Astrocyte (in vitro differentiated cells and primary cell): ENCODE measurements around the gene MAGI1. TPM values are rescaled to one million over a fixed set of nuclear protein-coding genes. Genes with fewer than 3 reads are reported as not detected.

Experiments used
- DNase-seq: peaks from one replicate; pipeline ENCODE4 v3.0.0-alpha.2; 2010; ENCODE audit warnings: low read depth
- FAIRE-seq: peaks from 2 replicates; lab custom pipeline; 2011; peaks lifted over from hg19 to GRCh38; lab: Jason Lieb, UNC
- H2AFZ ChIP-seq: 2 replicates; pipeline ENCODE4 v1.6.0; 2012; ENCODE audit warnings: low read depth, low read length, inconsistent platforms
- H3K27ac ChIP-seq: 2 replicates; pipeline ENCODE4 v1.5.1; 2011; ENCODE audit warnings: low read depth, low read length, inconsistent platforms
- H3K27me3 ChIP-seq: 2 replicates; pipeline ENCODE4 v1.6.0; 2011; ENCODE audit warnings: low read length, inconsistent platforms; ENCODE audit not compliant: insufficient read depth
- H3K36me3 ChIP-seq: 2 replicates; pipeline ENCODE4 v1.5.1; 2011; ENCODE audit warnings: low read length, inconsistent platforms; ENCODE audit not compliant: insufficient read depth
- H3K4me1 ChIP-seq: 2 replicates; pipeline ENCODE4 v1.5.1; 2011; ENCODE audit warnings: low read length, inconsistent platforms; ENCODE audit not compliant: insufficient read depth
- H3K4me2 ChIP-seq: 2 replicates; pipeline ENCODE4 v1.6.0; 2012; ENCODE audit warnings: low read length, inconsistent platforms
- H3K4me3 ChIP-seq: 2 replicates; pipeline ENCODE4 v1.5.1; 2011; ENCODE audit warnings: low read depth, mild to moderate bottlenecking, low read length, inconsistent platforms; ENCODE audit not compliant: insufficient read depth
- H3K79me2 ChIP-seq: 2 replicates; pipeline ENCODE4 v1.6.0; 2012; ENCODE audit warnings: mild to moderate bottlenecking, low read length, inconsistent platforms; ENCODE audit not compliant: insufficient read depth
- H3K9ac ChIP-seq: 2 replicates; pipeline ENCODE4 v1.6.0; 2012; ENCODE audit warnings: mild to moderate bottlenecking, low read length, inconsistent platforms
- H3K9me3 ChIP-seq: 2 replicates; pipeline ENCODE4 v1.5.1; 2012; ENCODE audit warnings: low read depth, mild to moderate bottlenecking, low read length, inconsistent platforms; ENCODE audit not compliant: insufficient read depth
- H4K20me1 ChIP-seq: 2 replicates; pipeline ENCODE4 v1.6.0; 2012; ENCODE audit warnings: low read length, inconsistent platforms; ENCODE audit not compliant: insufficient read depth
- H3K27ac Mint-ChIP-seq: one replicate; pipeline ENCODE4 v1.8.0; 2021; ENCODE audit warnings: mild to moderate bottlenecking, mixed read lengths; ENCODE audit not compliant: unreplicated experiment
- H3K27me3 Mint-ChIP-seq: one replicate; pipeline ENCODE4 v1.8.0; 2021; ENCODE audit warnings: low read depth, mixed read lengths; ENCODE audit not compliant: unreplicated experiment
- H3K36me3 Mint-ChIP-seq: one replicate; pipeline ENCODE4 v1.8.0; 2021; ENCODE audit warnings: low read depth, mixed read lengths; ENCODE audit not compliant: unreplicated experiment
- H3K4me1 Mint-ChIP-seq: one replicate; pipeline ENCODE4 v1.8.0; 2021; ENCODE audit warnings: low read depth, mixed read lengths; ENCODE audit not compliant: unreplicated experiment
- H3K4me3 Mint-ChIP-seq: one replicate; pipeline ENCODE4 v1.8.0; 2021; ENCODE audit warnings: mild to moderate bottlenecking, moderate library complexity, mixed read lengths; ENCODE audit not compliant: unreplicated experiment
- H3K9me3 Mint-ChIP-seq: one replicate; pipeline ENCODE4 v1.8.0; 2021; ENCODE audit warnings: mild to moderate bottlenecking, mixed read lengths; ENCODE audit not compliant: unreplicated experiment
- CTCF ChIP-seq: IDR thresholded peaks from 2 replicates; pipeline ENCODE4 v1.5.1; 2011; ENCODE audit warnings: low read depth, mild to moderate bottlenecking, inconsistent platforms, low read length, moderate library complexity; ENCODE audit not compliant: insufficient read depth
- EZH2 ChIP-seq: IDR thresholded peaks from 2 replicates; pipeline ENCODE4 v1.6.1; 2012; ENCODE audit warnings: mild to moderate bottlenecking, low read length, inconsistent platforms; ENCODE audit not compliant: insufficient read depth
- total RNA-seq: library from RNA; stranded (reverse); gene quantifications from 2 replicates; pipeline ENCODE4 v1.2.1, GENCODE V29; 2021

The MAGI1 gene
- total RNA-seq, 1 donor from 2014 or later, result 31.8 TPM

- Histone ChIP-seq H3K9me3 (no peaks in the 10 kb centered on the region), H3K9ac (peak overlapping the region; percentile 38), H3K27me3 (no peaks in the 10 kb centered on the region), H3K4me3 (no peak overlapping the region), H3K79me2 (peaks cover 15% of the 10 kb centered on the region), H3K4me1 (peaks cover 11% of the 10 kb centered on the region), H3K36me3 (no peaks in the 10 kb centered on the region), H2AFZ (no peak overlapping the region), H4K20me1 (peaks cover 10% of the 10 kb centered on the region), H3K27ac (peak overlapping the region; percentile 63), H3K4me2 (peak overlapping the region; percentile 78)
- Mint-ChIP-seq H3K27me3 (no peaks in the 10 kb centered on the region), H3K36me3 (no peaks in the 10 kb centered on the region), H3K27ac (peak overlapping the region; percentile 86), H3K4me1 (peaks cover 20% of the 10 kb centered on the region), H3K4me3 (no peak overlapping the region), H3K9me3 (no peaks in the 10 kb centered on the region)
- DNase-seq (no peak), FAIRE-seq (peak; percentile 49)
- TF ChIP-seq CTCF (no peak), EZH2 (no peak)
Measured at GRCh38 chr3:65889707-65890099, 149.0 kb downstream of the MAGI1 start.

DNA sequence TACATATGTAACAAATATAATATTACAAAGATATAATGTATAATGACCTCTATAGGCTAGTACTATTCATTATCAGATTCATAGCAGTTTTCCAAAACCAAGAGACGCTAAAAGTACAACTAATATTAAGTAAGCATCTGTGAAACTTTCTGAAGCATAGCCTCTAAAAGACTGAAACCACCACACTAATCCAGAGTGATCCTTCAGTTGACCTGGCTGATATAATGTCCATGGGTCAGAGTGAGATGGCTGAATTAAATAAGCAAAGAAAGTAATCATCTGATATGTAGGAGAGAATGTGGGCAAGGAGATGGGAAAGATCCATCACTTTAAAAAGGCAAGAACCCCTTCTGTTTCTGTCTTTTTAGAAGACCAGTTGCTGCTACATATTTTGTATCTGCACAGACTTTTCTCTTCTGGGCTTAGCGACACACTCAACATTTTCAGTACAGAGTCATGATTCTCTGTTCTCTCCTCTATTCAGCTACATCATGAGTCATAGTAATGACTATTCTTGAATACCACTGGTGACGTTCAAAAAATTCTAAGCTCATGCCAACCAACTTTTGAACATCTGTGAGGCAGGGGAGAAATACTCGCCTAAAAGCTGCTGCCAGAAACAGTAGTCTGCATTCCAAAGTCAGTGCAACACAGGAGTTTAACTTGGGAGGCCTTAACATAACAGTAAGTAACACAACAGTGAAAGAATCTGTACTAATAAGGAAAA lies 149.6 kb downstream of the MAGI1 start:
- Histone ChIP-seq H3K27me3 (no peaks in the 10 kb centered on the region), H3K4me1 (peaks cover 11% of the 10 kb centered on the region), H3K4me3 (peak overlapping the region; percentile 24), H4K20me1 (peaks cover 6% of the 10 kb centered on the region), H3K27ac (peak overlapping the region; percentile 87), H3K4me2 (peak overlapping the region; percentile 78), H3K9me3 (no peaks in the 10 kb centered on the region), H2AFZ (peak overlapping the region; percentile 24), H3K9ac (peak overlapping the region; percentile 52), H3K36me3 (no peaks in the 10 kb centered on the region), H3K79me2 (peaks cover 15% of the 10 kb centered on the region)
- TF ChIP-seq CTCF (no peak), EZH2 (no peak)
- peak; percentile 99 for FAIRE-seq
- H3K36me3 Mint-ChIP-seq, result no peaks in the 10 kb centered on the region
- DNase-seq, result peak; percentile 98
- peaks cover 20% of the 10 kb centered on the region for H3K4me1 Mint-ChIP-seq
- H3K27ac Mint-ChIP-seq, result peak overlapping the region; percentile 86
- H3K9me3 Mint-ChIP-seq, result no peaks in the 10 kb centered on the region
- H3K27me3 Mint-ChIP-seq, result no peaks in the 10 kb centered on the region
- no peak overlapping the region for H3K4me3 Mint-ChIP-seq

DNA sequence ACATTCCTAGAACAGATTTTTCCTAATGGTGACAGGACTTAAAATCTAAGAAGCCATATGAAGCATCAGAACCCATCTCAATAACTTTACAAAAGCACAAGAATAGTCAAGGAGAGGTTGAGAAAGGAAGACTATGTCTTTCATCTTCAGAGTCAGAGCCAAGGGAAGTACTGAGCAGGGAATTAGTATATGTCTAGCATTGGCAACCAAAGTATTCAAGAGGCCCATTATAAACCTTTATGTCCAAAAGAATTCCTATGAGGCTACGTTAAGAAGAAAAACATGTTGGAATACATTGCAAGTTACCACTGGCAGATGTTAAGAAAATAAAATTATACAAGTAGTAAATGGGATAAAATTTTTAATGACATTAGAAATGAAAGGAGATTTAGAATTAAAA lies 150.5 kb downstream of the MAGI1 start:
- peaks cover 6% of the 10 kb centered on the region for H4K20me1 ChIP-seq
- no peak overlapping the region for H3K27ac ChIP-seq
- H3K4me1 Mint-ChIP-seq, result peaks cover 26% of the 10 kb centered on the region
- H3K4me3 Mint-ChIP-seq, result no peak overlapping the region
- H3K4me1 ChIP-seq, result peaks cover 11% of the 10 kb centered on the region
- no peak overlapping the region for H2AFZ ChIP-seq
- H3K27me3 Mint-ChIP-seq, result no peaks in the 10 kb centered on the region
- no peak for FAIRE-seq
- H3K27ac Mint-ChIP-seq, result peak overlapping the region; percentile 76
- H3K9me3 Mint-ChIP-seq, result no peaks in the 10 kb centered on the region
- H3K27me3 ChIP-seq, result no peaks in the 10 kb centered on the region
- TF ChIP-seq CTCF (no peak), EZH2 (no peak)
- H3K79me2 ChIP-seq, result peaks cover 15% of the 10 kb centered on the region
- no peaks in the 10 kb centered on the region for H3K36me3 Mint-ChIP-seq
- H3K4me3 ChIP-seq, result no peak overlapping the region
- no peaks in the 10 kb centered on the region for H3K9me3 ChIP-seq
- H3K36me3 ChIP-seq, result no peaks in the 10 kb centered on the region
- no peak for DNase-seq
- H3K9ac ChIP-seq, result no peak overlapping the region
- no peak overlapping the region for H3K4me2 ChIP-seq
